ENCODE measurements around the gene HTR6.

The HTR6 gene

GRCh38 chr1:19678931-19679453 is 14.3 kb downstream of the HTR6 start:
- H3K4me2 ChIP-seq (ENCODE audit: insufficient read depth, low read length): no peak overlapping the region
- ATAC-seq (ENCODE audit: insufficient read depth, low read depth) (no peak), DNase-seq (no peak)
- H3K27me3 ChIP-seq (ENCODE audit: insufficient read depth, low read length, poor library complexity): no peaks in the 10 kb centered on the region
- H3K4me3 ChIP-seq (ENCODE audit: low read depth in 1 of 2, low read length in 2 of 2): no peak overlapping the region
- no peaks in the 10 kb centered on the region for H3K9me3 ChIP-seq (ENCODE audit: insufficient read depth, low read length, severe bottlenecking)
- H3K9ac ChIP-seq (ENCODE audit: low read depth, low read length): no peak overlapping the region
- TF ChIP-seq CTCF (IDR thresholded peaks at IDR 0.05; ENCODE audit: borderline replicate concordance, extremely low read depth, low read length, poor library complexity, severe bottlenecking) (no peak), EZH2 (IDR thresholded peaks at IDR 0.05; ENCODE audit: borderline replicate concordance, low read depth, low read length, severe bottlenecking) (no peak)
- H3K4me1 ChIP-seq (ENCODE audit: insufficient read depth, low read length): no peaks in the 10 kb centered on the region
- peaks cover 7% of the 10 kb centered on the region for H4K20me1 ChIP-seq (ENCODE audit: insufficient read depth, low read length)
- no peak overlapping the region for H2AFZ ChIP-seq (ENCODE audit: low read depth, low read length)
- H3K36me3 ChIP-seq (ENCODE audit: insufficient read depth, low read length): no peaks in the 10 kb centered on the region
- no peak overlapping the region for H3K27ac ChIP-seq (ENCODE audit: low read length)
- no peaks in the 10 kb centered on the region for H3K79me2 ChIP-seq (ENCODE audit: insufficient read depth, low read length)

GRCh38 chr1:19679691-19680090 is 15.0 kb downstream of the HTR6 start:
- Histone ChIP-seq H3K27ac (ENCODE audit: low read length) (no peak overlapping the region), H3K79me2 (ENCODE audit: insufficient read depth, low read length) (no peaks in the 10 kb centered on the region), H3K27me3 (ENCODE audit: insufficient read depth, low read length, poor library complexity) (no peaks in the 10 kb centered on the region), H4K20me1 (ENCODE audit: insufficient read depth, low read length) (peaks cover 9% of the 10 kb centered on the region), H3K4me1 (ENCODE audit: insufficient read depth, low read length) (no peaks in the 10 kb centered on the region), H2AFZ (ENCODE audit: low read depth, low read length) (no peak overlapping the region), H3K36me3 (ENCODE audit: insufficient read depth, low read length) (no peaks in the 10 kb centered on the region), H3K4me2 (ENCODE audit: insufficient read depth, low read length) (no peak overlapping the region), H3K4me3 (ENCODE audit: low read depth in 1 of 2, low read length in 2 of 2) (no peak overlapping the region), H3K9me3 (ENCODE audit: insufficient read depth, low read length, severe bottlenecking) (no peaks in the 10 kb centered on the region), H3K9ac (ENCODE audit: low read depth, low read length) (no peak overlapping the region)
- TF ChIP-seq EZH2 (IDR thresholded peaks at IDR 0.05; ENCODE audit: borderline replicate concordance, low read depth, low read length, severe bottlenecking) (no peak), CTCF (IDR thresholded peaks at IDR 0.05; ENCODE audit: borderline replicate concordance, extremely low read depth, low read length, poor library complexity, severe bottlenecking) (no peak)
- no peak for DNase-seq
- ATAC-seq (ENCODE audit: insufficient read depth, low read depth): no peak

GRCh38 chr1:19680644-19681043 is 16.0 kb downstream of the HTR6 start:
- Histone ChIP-seq H3K4me3 (ENCODE audit: low read depth in 1 of 2, low read length in 2 of 2) (no peak overlapping the region), H3K27me3 (ENCODE audit: insufficient read depth, low read length, poor library complexity) (no peaks in the 10 kb centered on the region), H2AFZ (ENCODE audit: low read depth, low read length) (no peak overlapping the region), H3K36me3 (ENCODE audit: insufficient read depth, low read length) (no peaks in the 10 kb centered on the region), H3K9me3 (ENCODE audit: insufficient read depth, low read length, severe bottlenecking) (no peaks in the 10 kb centered on the region), H4K20me1 (ENCODE audit: insufficient read depth, low read length) (peaks cover 10% of the 10 kb centered on the region), H3K27ac (ENCODE audit: low read length) (no peak overlapping the region), H3K9ac (ENCODE audit: low read depth, low read length) (no peak overlapping the region), H3K4me2 (ENCODE audit: insufficient read depth, low read length) (no peak overlapping the region), H3K4me1 (ENCODE audit: insufficient read depth, low read length) (no peaks in the 10 kb centered on the region), H3K79me2 (ENCODE audit: insufficient read depth, low read length) (no peaks in the 10 kb centered on the region)
- no peak for DNase-seq
- TF ChIP-seq EZH2 (IDR thresholded peaks at IDR 0.05; ENCODE audit: borderline replicate concordance, low read depth, low read length, severe bottlenecking) (no peak), CTCF (IDR thresholded peaks at IDR 0.05; ENCODE audit: borderline replicate concordance, extremely low read depth, low read length, poor library complexity, severe bottlenecking) (no peak)
- ATAC-seq (ENCODE audit: insufficient read depth, low read depth): no peak

- H3K27me3 ChIP-seq (ENCODE audit: insufficient read depth, low read length, poor library complexity): no peaks in the 10 kb centered on the region
- H3K4me2 ChIP-seq (ENCODE audit: insufficient read depth, low read length): no peak overlapping the region
- no peak overlapping the region for H2AFZ ChIP-seq (ENCODE audit: low read depth, low read length)
- no peak overlapping the region for H3K4me3 ChIP-seq (ENCODE audit: low read depth in 1 of 2, low read length in 2 of 2)
- no peak overlapping the region for H3K27ac ChIP-seq (ENCODE audit: low read length)
- DNase-seq (no peak), ATAC-seq (ENCODE audit: insufficient read depth, low read depth) (no peak)
- no peaks in the 10 kb centered on the region for H3K4me1 ChIP-seq (ENCODE audit: insufficient read depth, low read length)
- no peaks in the 10 kb centered on the region for H3K36me3 ChIP-seq (ENCODE audit: insufficient read depth, low read length)
- no peak overlapping the region for H3K9ac ChIP-seq (ENCODE audit: low read depth, low read length)
- TF ChIP-seq EZH2 (IDR thresholded peaks at IDR 0.05; ENCODE audit: borderline replicate concordance, low read depth, low read length, severe bottlenecking) (no peak), CTCF (IDR thresholded peaks at IDR 0.05; ENCODE audit: borderline replicate concordance, extremely low read depth, low read length, poor library complexity, severe bottlenecking) (no peak)
- 0 out of 2 replicates have a peak, but pooled peaks cover 5% of the 10 kb centered on the region for H4K20me1 ChIP-seq (ENCODE audit: insufficient read depth, low read length)
- H3K9me3 ChIP-seq (ENCODE audit: insufficient read depth, low read length, severe bottlenecking): no peaks in the 10 kb centered on the region
- no peaks in the 10 kb centered on the region for H3K79me2 ChIP-seq (ENCODE audit: insufficient read depth, low read length)
Measured at GRCh38 chr1:19682257-19682656, 17.6 kb downstream of the HTR6 start.

Data from DND-41 (cell line).